A673 (cell line): ENCODE results near the gene DNAH3.

Experiments
- EZH2 ChIP-seq: fragments of 200-600 bp; sonication (generic); IDR thresholded peaks from 2 replicates; pipeline ENCODE4 v1.6.1; 2017; ENCODE audit warnings: borderline replicate concordance, low read depth, mild to moderate bottlenecking, mixed read lengths, antibody characterized with exemption, low read length; ENCODE audit not compliant: poor library complexity, severe bottlenecking
- TF ChIP-seq, protein P1 (sequence below): fragments of 300-800, 200-600 bp; sonication (generic); conservative IDR thresholded peaks from 2 replicates; pipeline ENCODE4 v1.5.1; 2017; ENCODE audit warnings: low read depth, mild to moderate bottlenecking, antibody characterized with exemption, low read length, moderate library complexity, mixed read lengths

GRCh38 chr16:20923876-20924275, 226.8 kb downstream of the DNAH3 start:
- TF ChIP-seq, protein P1, sequence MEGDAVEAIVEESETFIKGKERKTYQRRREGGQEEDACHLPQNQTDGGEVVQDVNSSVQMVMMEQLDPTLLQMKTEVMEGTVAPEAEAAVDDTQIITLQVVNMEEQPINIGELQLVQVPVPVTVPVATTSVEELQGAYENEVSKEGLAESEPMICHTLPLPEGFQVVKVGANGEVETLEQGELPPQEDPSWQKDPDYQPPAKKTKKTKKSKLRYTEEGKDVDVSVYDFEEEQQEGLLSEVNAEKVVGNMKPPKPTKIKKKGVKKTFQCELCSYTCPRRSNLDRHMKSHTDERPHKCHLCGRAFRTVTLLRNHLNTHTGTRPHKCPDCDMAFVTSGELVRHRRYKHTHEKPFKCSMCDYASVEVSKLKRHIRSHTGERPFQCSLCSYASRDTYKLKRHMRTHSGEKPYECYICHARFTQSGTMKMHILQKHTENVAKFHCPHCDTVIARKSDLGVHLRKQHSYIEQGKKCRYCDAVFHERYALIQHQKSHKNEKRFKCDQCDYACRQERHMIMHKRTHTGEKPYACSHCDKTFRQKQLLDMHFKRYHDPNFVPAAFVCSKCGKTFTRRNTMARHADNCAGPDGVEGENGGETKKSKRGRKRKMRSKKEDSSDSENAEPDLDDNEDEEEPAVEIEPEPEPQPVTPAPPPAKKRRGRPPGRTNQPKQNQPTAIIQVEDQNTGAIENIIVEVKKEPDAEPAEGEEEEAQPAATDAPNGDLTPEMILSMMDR = no peak
- no peak for TF ChIP-seq EZH2
